MCF 10A (cell line): ENCODE results near the gene ADAMTS3. TPM values are rescaled to one million over a fixed set of nuclear protein-coding genes. Genes with fewer than 3 reads are reported as not detected.

ENCODE experiments used
- BruUV-seq: library from RNA; stranded (reverse); fragments of 400-500 nt; replicated peaks from 2 replicates; lab custom pipeline; 2021; lab: Mats Ljungman, UMichigan
- CTCF ChIA-PET: fragments of 300-600 bp; sonication (Branson Sonifier 250); formaldehyde crosslinking; extraction: SDS; loops from one replicate; lab custom pipeline; 2021; ENCODE audit warnings: antibody characterized with exemption, inconsistent platforms; lab: Yijun Ruan, JAX
- POLR2A ChIA-PET: fragments of 300-600, 350-650 bp; sonication (Branson Sonifier 250); formaldehyde crosslinking; extraction: SDS; loops from one replicate; lab custom pipeline; 2020; ENCODE audit warnings: antibody characterized with exemption, inconsistent platforms; lab: Yijun Ruan, JAX
- DNase-seq: peaks from one replicate; pipeline ENCODE4 v3.0.0-alpha.2; 2018; ENCODE audit not compliant: unreplicated experiment
- H3K27ac Mint-ChIP-seq: one replicate; pipeline ENCODE4 v1.8.0; 2022; ENCODE audit warnings: mild to moderate bottlenecking, low read depth, mixed read lengths; ENCODE audit not compliant: unreplicated experiment
- H3K27me3 Mint-ChIP-seq: one replicate; pipeline ENCODE4 v1.8.0; 2022; ENCODE audit warnings: mixed read lengths; ENCODE audit not compliant: insufficient read depth, unreplicated experiment
- H3K36me3 Mint-ChIP-seq: one replicate; pipeline ENCODE4 v1.8.0; 2022; ENCODE audit warnings: mild to moderate bottlenecking, moderate library complexity, mixed read lengths; ENCODE audit not compliant: insufficient read depth, unreplicated experiment
- H3K4me1 Mint-ChIP-seq: one replicate; pipeline ENCODE4 v1.8.0; 2022; ENCODE audit warnings: mixed read lengths; ENCODE audit not compliant: insufficient read depth, unreplicated experiment
- H3K4me3 Mint-ChIP-seq: one replicate; pipeline ENCODE4 v1.8.0; 2022; ENCODE audit warnings: mild to moderate bottlenecking, moderate library complexity, mixed read lengths; ENCODE audit not compliant: unreplicated experiment
- H3K9me3 Mint-ChIP-seq: one replicate; pipeline ENCODE4 v1.8.0; 2022; ENCODE audit warnings: mixed read lengths; ENCODE audit not compliant: unreplicated experiment
- intact Hi-C: fragments of 100-400 bp; cut with micrococcal nuclease; formaldehyde crosslinking; loops from 2 replicates; pipeline ENCODE4 v1.14.1; 2022
- total RNA-seq: library from RNA; stranded (reverse); gene quantifications from 2 replicates; pipeline ENCODE4 v1.2.3, GENCODE V29; 2022
- TF ChIP-seq, protein P1 (sequence below): fragments of 200-600 bp; IDR thresholded peaks from one replicate; pipeline ENCODE4 v1.8.0; 2022; ENCODE audit warnings: antibody characterized with exemption, mild to moderate bottlenecking; ENCODE audit not compliant: unreplicated experiment

Gene ADAMTS3
- total RNA-seq, 1 experiment from 2014 or later = 0.58 TPM

DNA sequence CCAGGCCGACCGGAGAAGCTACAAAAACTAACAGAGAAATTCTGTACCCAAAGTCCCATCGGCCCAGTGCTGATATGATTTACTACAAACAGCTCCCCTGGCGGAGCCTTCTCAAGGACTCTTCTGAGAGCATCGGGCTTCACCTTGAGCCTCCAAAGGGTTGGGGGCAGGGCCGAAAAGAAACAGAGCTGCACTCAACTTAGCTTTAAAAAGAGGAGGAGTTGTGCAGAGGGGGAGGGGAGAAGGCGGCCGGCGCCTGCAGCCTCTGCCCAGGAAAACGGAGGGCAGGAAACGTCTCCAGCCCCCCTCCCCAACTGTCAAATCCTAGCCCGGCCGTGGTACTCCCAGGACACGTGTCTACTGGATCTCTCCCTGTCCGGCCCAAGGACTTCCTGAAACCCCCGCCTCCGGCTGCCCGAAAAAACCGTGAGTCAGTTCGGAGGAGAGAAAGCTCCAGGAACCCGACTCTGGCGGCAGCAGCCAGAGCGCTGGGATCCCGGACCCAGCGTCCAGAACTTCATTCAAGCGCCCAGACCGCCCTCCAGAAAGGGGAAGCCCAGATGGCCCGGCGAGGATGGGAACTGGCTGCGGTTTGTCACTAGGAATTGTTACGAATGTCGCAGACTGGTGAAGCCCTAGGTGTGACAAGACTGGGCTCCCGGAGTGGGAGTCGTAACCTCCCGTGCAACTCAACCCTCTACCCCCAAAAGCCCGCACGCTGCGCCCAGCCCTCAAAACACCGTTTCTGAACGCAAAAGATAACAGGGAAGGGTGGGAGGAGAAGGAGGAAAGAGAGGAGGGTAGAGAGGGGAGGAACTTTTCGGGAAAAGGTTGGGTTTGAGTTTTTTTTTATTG lies 973 bp downstream of the ADAMTS3 start:
- intact Hi-C loops = loop anchor here (2.0 to 10.0 kb wide), 3 partner anchors 63 to 263 kb away; no protein-coding TSS in a partner anchor
- Mint-ChIP-seq H3K9me3 (no peaks in the 10 kb centered on the region), H3K4me1 (peaks cover 24% of the 10 kb centered on the region), H3K36me3 (no peaks in the 10 kb centered on the region), H3K27me3 (no peaks in the 10 kb centered on the region), H3K27ac (peak overlapping the region; percentile 23), H3K4me3 (peak overlapping the region; percentile 76)
- no TSS peak for BruUV-seq
- POLR2A ChIA-PET = interaction anchor here (0.6 to 1.2 kb wide), 7 partner anchors 14 to 418 kb away, joined by 3 to 5 read pairs (median 4); no protein-coding TSS in a partner anchor
- TF ChIP-seq, protein P1, sequence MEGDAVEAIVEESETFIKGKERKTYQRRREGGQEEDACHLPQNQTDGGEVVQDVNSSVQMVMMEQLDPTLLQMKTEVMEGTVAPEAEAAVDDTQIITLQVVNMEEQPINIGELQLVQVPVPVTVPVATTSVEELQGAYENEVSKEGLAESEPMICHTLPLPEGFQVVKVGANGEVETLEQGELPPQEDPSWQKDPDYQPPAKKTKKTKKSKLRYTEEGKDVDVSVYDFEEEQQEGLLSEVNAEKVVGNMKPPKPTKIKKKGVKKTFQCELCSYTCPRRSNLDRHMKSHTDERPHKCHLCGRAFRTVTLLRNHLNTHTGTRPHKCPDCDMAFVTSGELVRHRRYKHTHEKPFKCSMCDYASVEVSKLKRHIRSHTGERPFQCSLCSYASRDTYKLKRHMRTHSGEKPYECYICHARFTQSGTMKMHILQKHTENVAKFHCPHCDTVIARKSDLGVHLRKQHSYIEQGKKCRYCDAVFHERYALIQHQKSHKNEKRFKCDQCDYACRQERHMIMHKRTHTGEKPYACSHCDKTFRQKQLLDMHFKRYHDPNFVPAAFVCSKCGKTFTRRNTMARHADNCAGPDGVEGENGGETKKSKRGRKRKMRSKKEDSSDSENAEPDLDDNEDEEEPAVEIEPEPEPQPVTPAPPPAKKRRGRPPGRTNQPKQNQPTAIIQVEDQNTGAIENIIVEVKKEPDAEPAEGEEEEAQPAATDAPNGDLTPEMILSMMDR = peak; percentile 40
- CTCF ChIA-PET = interaction anchor here (0.6 to 1.5 kb wide), 14 partner anchors 11 to 1656 kb away, joined by 3 to 8 read pairs (median 3); no protein-coding TSS in a partner anchor
- DNase-seq = peak; percentile 89

DNA sequence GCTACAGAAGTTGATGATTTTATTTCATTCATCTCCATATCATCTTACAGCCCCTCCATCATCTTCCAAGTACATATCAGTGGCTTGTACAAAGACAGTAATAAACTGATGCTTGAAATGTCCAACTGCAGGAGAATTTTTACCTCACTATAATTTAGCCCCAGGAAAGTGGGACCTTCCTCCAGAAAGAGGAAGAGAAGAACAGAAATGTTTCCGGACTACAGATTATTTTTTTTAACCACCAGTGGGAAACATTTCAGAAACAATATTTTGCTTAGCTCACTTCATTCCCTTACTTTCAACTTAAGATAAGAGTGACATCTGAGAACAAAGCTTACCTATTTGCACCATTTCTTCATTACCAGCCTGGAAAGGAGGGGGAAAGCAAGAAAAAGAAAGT lies 2.0 kb downstream of the ADAMTS3 start:
- H3K27ac Mint-ChIP-seq = peak overlapping the region; percentile 23
- H3K36me3 Mint-ChIP-seq = no peaks in the 10 kb centered on the region
- ChIA-PET CTCF (interaction anchor here (0.7 to 1.5 kb wide), 7 partner anchors 12 to 99 kb away, joined by 3 to 8 read pairs (median 4); no protein-coding TSS in a partner anchor), POLR2A (interaction anchor here (0.9 to 1.1 kb wide), 4 partner anchors 15 to 62 kb away, joined by 3 to 5 read pairs (median 4); no protein-coding TSS in a partner anchor)
- peaks cover 22% of the 10 kb centered on the region for H3K4me1 Mint-ChIP-seq
- TF ChIP-seq, protein P1 = no peak
- intact Hi-C loops = loop anchor here (5.0 to 10.0 kb wide), 2 partner anchors 135 to 262 kb away; no protein-coding TSS in a partner anchor
- no peaks in the 10 kb centered on the region for H3K27me3 Mint-ChIP-seq
- peak overlapping the region; percentile 76 for H3K4me3 Mint-ChIP-seq
- no peak for DNase-seq
- no TSS peak for BruUV-seq
- H3K9me3 Mint-ChIP-seq = no peaks in the 10 kb centered on the region

DNA sequence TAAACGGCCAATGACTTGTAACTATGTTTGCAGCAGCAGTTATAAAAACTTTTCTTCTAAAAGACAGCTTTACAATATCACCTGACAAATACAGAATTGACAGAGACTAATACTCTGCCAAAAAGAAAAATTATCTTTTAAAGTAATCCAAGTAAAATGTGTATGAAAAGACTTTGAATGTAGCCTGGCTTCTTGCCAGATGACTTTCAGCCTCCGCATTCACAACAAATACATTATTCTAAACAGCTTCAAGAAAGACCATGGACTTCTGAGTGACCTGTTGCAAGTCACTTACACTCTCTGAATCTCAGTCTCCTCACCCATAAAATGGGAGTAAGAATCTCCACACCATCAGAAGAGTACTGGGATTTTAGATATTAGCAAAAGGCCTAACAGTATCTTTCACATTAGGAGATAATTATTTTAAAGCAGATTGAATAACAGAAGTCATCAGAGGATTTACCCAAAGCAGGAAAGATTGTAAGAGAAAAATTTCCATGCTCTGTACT lies 2.5 kb downstream of the ADAMTS3 start:
- BruUV-seq = no TSS peak
- CTCF ChIA-PET = interaction anchor here (0.6 to 1.2 kb wide), 3 partner anchors 12 to 61 kb away, joined by 3 to 4 read pairs (median 3); no protein-coding TSS in a partner anchor

More for the DNA sequence above, 2.5 kb downstream of the ADAMTS3 start:
- intact Hi-C loops = loop anchor here (5.0 to 10.0 kb wide), 2 partner anchors 136 to 262 kb away; no protein-coding TSS in a partner anchor
- Mint-ChIP-seq H3K27me3 (no peaks in the 10 kb centered on the region), H3K4me3 (no peak overlapping the region), H3K36me3 (no peaks in the 10 kb centered on the region), H3K4me1 (peaks cover 18% of the 10 kb centered on the region), H3K9me3 (no peaks in the 10 kb centered on the region), H3K27ac (no peak overlapping the region)
- TF ChIP-seq, protein P1 = no peak
- DNase-seq = no peak
- POLR2A ChIA-PET = no interaction called here
